Endothelial cell of umbilical vein (primary cell): Measurements from ENCODE around the gene BBX. TPM values are rescaled to one million over a fixed set of nuclear protein-coding genes. Genes with fewer than 3 reads are reported as not detected.
A peak's percentile ranks its signal among the peaks of the same experiment; 100 is the strongest.

ENCODE experiments used
- BruUV-seq: library from RNA; stranded (reverse); fragments of 400-500 nt; replicated peaks from 2 replicates; lab custom pipeline; 2021; lab: Mats Ljungman, UMichigan
- CTCF ChIA-PET: fragments of 300-600, 350-600 bp; sonication (Branson Sonifier 250); formaldehyde crosslinking; loops from one replicate; lab custom pipeline; 2021; ENCODE audit warnings: antibody characterized with exemption, inconsistent platforms; lab: Charles Lee
- POLR2A ChIA-PET: fragments of 300-600, 350-600 bp; sonication (Branson Sonifier 250); formaldehyde crosslinking; loops from one replicate; lab custom pipeline; 2021; ENCODE audit warnings: antibody characterized with exemption, inconsistent platforms; lab: Charles Lee
- DNase-seq: peaks from one replicate; pipeline ENCODE4 v3.0.0-alpha.2; 2011; ENCODE audit warnings: low read depth, low spot score
- FAIRE-seq: peaks from 2 replicates; lab custom pipeline; 2011; peaks lifted over from hg19 to GRCh38; lab: Jason Lieb, UNC
- H2AFZ ChIP-seq: 2 replicates; pipeline ENCODE4 v1.6.0; 2012; ENCODE audit warnings: low read depth, low read length, control low read depth, inconsistent platforms
- H3K27ac ChIP-seq: 2 replicates; pipeline ENCODE4 v1.5.1; 2011; ENCODE audit warnings: low read depth, mild to moderate bottlenecking, control low read depth, low read length, moderate library complexity; ENCODE audit not compliant: insufficient read depth
- H3K27me3 ChIP-seq, 2 experiments: 2 replicates each; pipeline versions ENCODE4 v1.6.0 to v1.6.1; 2011; ENCODE audit warnings: low read length in 2 of 2, mixed read lengths in 1 of 2; ENCODE audit not compliant: control insufficient read depth in 2 of 2, insufficient read depth in 2 of 2
- H3K36me3 ChIP-seq, 2 experiments: 2 replicates in 1 of 2; 3 replicates in 1 of 2; pipeline ENCODE4 v1.5.1; 2011; ENCODE audit warnings: low read length in 2 of 2, mild to moderate bottlenecking in 1 of 2, moderate library complexity in 1 of 2; ENCODE audit not compliant: control insufficient read depth in 2 of 2, insufficient read depth in 2 of 2; ENCODE audit errors: extremely low read depth in 1 of 2
- H3K4me1 ChIP-seq: 3 replicates; pipeline ENCODE4 v1.5.1; 2011; ENCODE audit warnings: mild to moderate bottlenecking, low read length; ENCODE audit not compliant: control insufficient read depth, insufficient read depth; ENCODE audit errors: extremely low read depth
- H3K4me2 ChIP-seq: 2 replicates; pipeline ENCODE4 v1.6.1; 2011; ENCODE audit warnings: low read length, control low read depth, mixed read lengths; ENCODE audit not compliant: insufficient read depth
- H3K4me3 ChIP-seq, 3 experiments: fragments of 200-600 bp in 1 of 3; sonication (generic), shearing (Covaris generic) in 1 of 3; replicated peaks in 1 of 3; 2 replicates each; pipeline ENCODE4 v1.5.1; 2011 to 2016; ENCODE audit warnings: control low read depth in 3 of 3, low read length in 3 of 3, mild to moderate bottlenecking in 2 of 3, inconsistent platforms in 1 of 3, low read depth in 1 of 3, moderate library complexity in 1 of 3; ENCODE audit not compliant: insufficient read depth in 1 of 3
- H3K79me2 ChIP-seq: 2 replicates; pipeline ENCODE4 v1.6.0; 2012; ENCODE audit warnings: low read length, inconsistent platforms; ENCODE audit not compliant: control insufficient read depth, insufficient read depth
- H3K9ac ChIP-seq: replicated peaks from 2 replicates; pipeline ENCODE3; 2011; ENCODE audit warnings: low read length, control low read depth; ENCODE audit not compliant: insufficient read depth; ENCODE audit errors: extremely low read depth
- H3K9me1 ChIP-seq: replicated peaks from 3 replicates; pipeline ENCODE4 v1.6.0; 2011; ENCODE audit warnings: mild to moderate bottlenecking, low read length; ENCODE audit not compliant: control insufficient read depth, insufficient read depth; ENCODE audit errors: extremely low read depth
- H3K9me3 ChIP-seq: replicated peaks from 2 replicates; pipeline ENCODE4 v1.5.1; 2012; ENCODE audit warnings: low read length, inconsistent platforms; ENCODE audit not compliant: control insufficient read depth, insufficient read depth
- H4K20me1 ChIP-seq: replicated peaks from 2 replicates; pipeline ENCODE3; 2011; ENCODE audit warnings: mild to moderate bottlenecking, low read length; ENCODE audit not compliant: control insufficient read depth, insufficient read depth; ENCODE audit errors: extremely low read depth
- FOS ChIP-seq: IDR thresholded peaks from 2 replicates; pipeline ENCODE4 v1.6.1; 2011; ENCODE audit warnings: mild to moderate bottlenecking, low read length, moderate library complexity, borderline replicate concordance; ENCODE audit not compliant: insufficient read depth
- JUN ChIP-seq: IDR thresholded peaks from 2 replicates; pipeline ENCODE4 v1.6.1; 2011; ENCODE audit warnings: borderline replicate concordance, low read depth; ENCODE audit not compliant: insufficient read length, insufficient read depth
- MAX ChIP-seq: IDR thresholded peaks from 2 replicates; pipeline ENCODE4 v1.6.1; 2011; ENCODE audit not compliant: insufficient read depth, insufficient read length
- dilution Hi-C: fragments of 300-500 bp; cut with MboI; formaldehyde crosslinking; loops from one replicate; pipeline ENCODE4 v1.15.0; 2019; ENCODE audit warnings: low sequenced_read_pairs; ENCODE audit not compliant: extremely low pct_ligation_motif_present
- intact Hi-C: fragments of 100-400 bp; cut with micrococcal nuclease; formaldehyde crosslinking; loops from one replicate; pipeline ENCODE4 v1.10.0; 2022
- polyA plus RNA-seq, 4 experiments: library from polyadenylated mRNA; depleted of rRNA in 3 of 4; stranded (reverse) in 3 of 4; unstranded in 1 of 4; fragments of >200 nt; gene quantifications; 2 replicates each; pipeline versions ENCODE4 v1.2.1 to v1.2.3, GENCODE V29; 2011 to 2012; ENCODE audit warnings: missing spikeins in 1 of 4
- total RNA-seq: library from RNA; stranded (reverse); gene quantifications from 2 replicates; pipeline ENCODE4 v1.2.3, GENCODE V29; 2021

The BBX gene
- total and polyA plus RNA-seq, 2 donors (not counting 3 experiments of a cell fraction or from before 2014, with no cell fraction given) = 21.4 to 43.4 TPM

- TF ChIP-seq JUN = no peak
- peak; percentile 67 for TF ChIP-seq FOS
- H3K27me3 ChIP-seq = no peaks in the 10 kb centered on the region
- no peaks in the 10 kb centered on the region for H3K9me3 ChIP-seq
- ChIA-PET POLR2A (no interaction called here), CTCF (interaction anchor here (1.0 to 2.3 kb wide), 6 partner anchors 14 to 70 kb away, joined by 3 to 10 read pairs (median 4); no protein-coding TSS in a partner anchor)
- H4K20me1 ChIP-seq = no peaks in the 10 kb centered on the region
- H3K4me2 ChIP-seq = peak overlapping the region; percentile 41
- intact Hi-C loops = no loop called here
- H3K4me1 ChIP-seq = peaks cover 8% of the 10 kb centered on the region
- no TSS peak for BruUV-seq
- no peaks in the 10 kb centered on the region for H3K36me3 ChIP-seq
- peak; percentile 35 for FAIRE-seq
- H3K27ac ChIP-seq = no peak overlapping the region
- H3K79me2 ChIP-seq = no peaks in the 10 kb centered on the region
- peak; percentile 57 for DNase-seq
- H3K9me1 ChIP-seq = peaks cover 2% of the 10 kb centered on the region
- dilution Hi-C loops = no loop called here
- no peak overlapping the region for H3K4me3 ChIP-seq
- no peak overlapping the region for H3K9ac ChIP-seq
- no peak overlapping the region for H2AFZ ChIP-seq
Measured at GRCh38 chr3:107644631-107645030, 121.9 kb downstream of the BBX start.

GRCh38 chr3:107650788-107651187 lies 128.0 kb downstream of the BBX start:
- no peak for FAIRE-seq
- Histone ChIP-seq H3K9me1 (peaks cover 3% of the 10 kb centered on the region), H3K4me1 (no peaks in the 10 kb centered on the region), H3K4me3 (no peak overlapping the region), H3K27me3 (no peaks in the 10 kb centered on the region), H2AFZ (no peak overlapping the region), H3K9ac (no peak overlapping the region), H3K9me3 (no peaks in the 10 kb centered on the region), H3K4me2 (no peak overlapping the region), H3K36me3 (no peaks in the 10 kb centered on the region), H3K79me2 (no peaks in the 10 kb centered on the region), H3K27ac (no peak overlapping the region), H4K20me1 (no peaks in the 10 kb centered on the region)
- DNase-seq = no peak
- intact Hi-C loops (no loop called here), dilution Hi-C loops (no loop called here)
- ChIA-PET POLR2A (no interaction called here), CTCF (no interaction called here)
- TF ChIP-seq MAX = no peak
- BruUV-seq = no TSS peak
